HepG2 (cell line): ENCODE data around the gene ESYT2. TPM values are rescaled to one million over a fixed set of nuclear protein-coding genes. Genes with fewer than 3 reads are reported as not detected.

Experiments
- polyA plus RNA-seq, 8 experiments: library from polyadenylated mRNA; depleted of rRNA in 3 of 8; stranded (reverse) in 7 of 8; unstranded in 1 of 8; fragments of >200 nt; fragmentation: Illumina TruSeq in 4 of 8; extraction: Trizol in 4 of 8; gene quantifications; 2 replicates each; pipeline versions ENCODE4 v1.2.1 to v1.2.3, GENCODE V29; 2011 to 2016; ENCODE audit warnings: low read depth in 4 of 8, missing spikeins in 1 of 8, mixed read lengths in 1 of 8; ENCODE audit not compliant: insufficient read depth in 1 of 8
- total RNA-seq, 5 experiments: library from RNA; depleted of rRNA; stranded (reverse); fragments of >200 nt; fragmentation: Illumina TruSeq; extraction: Trizol; gene quantifications; 2 replicates each; pipeline ENCODE4 v1.2.3, GENCODE V29; 2016; ENCODE audit warnings: low read depth in 1 of 5

ESYT2 gene
- total and polyA plus RNA-seq, 2 of the 13 experiments (the other 11 are each of a cell fraction or from before 2014, with no cell fraction given): 28.5 to 37.3 TPM

Other genes with a start within 250 kb of the ESYT2 start
- 1.7 and 2.5 TPM in 2 replicates for gene PTPRN2, start 241.7 kb downstream of the ESYT2 start, total RNA-seq (2016; rRNA removed; fragmentation: Illumina TruSeq; extraction: Trizol)
- gene PTPRN2, start 241.7 kb downstream of the ESYT2 start, polyA plus RNA-seq (2011; rRNA removed): 24.2 and 50.0 TPM in 2 replicates
- gene NCAPG2, start 124.7 kb downstream of the ESYT2 start, total RNA-seq (2016; rRNA removed; fragmentation: Illumina TruSeq; extraction: Trizol): 30.7 and 46.3 TPM in 2 replicates
- gene NCAPG2, start 124.7 kb downstream of the ESYT2 start, polyA plus RNA-seq (2011; rRNA removed): 10.4 and 15.1 TPM in 2 replicates
- 3.4 and 4.9 TPM in 2 replicates for gene DYNC2I1, start 27.0 kb upstream of the ESYT2 start, total RNA-seq (2016; rRNA removed; fragmentation: Illumina TruSeq; extraction: Trizol)
- gene DYNC2I1, start 27.0 kb upstream of the ESYT2 start, polyA plus RNA-seq (2011; rRNA removed): 8.6 and 9.1 TPM in 2 replicates